Mesendoderm (in vitro differentiated cells): ENCODE measurements around the gene MTCH2.

Experiments used
- DNase-seq: peaks from one replicate; pipeline ENCODE4 v3.0.0; 2013
- H2AK5ac ChIP-seq: 2 replicates; pipeline ENCODE4 v1.6.1; 2013; ENCODE audit warnings: low read length, inconsistent platforms
- H2BK120ac ChIP-seq: 2 replicates; pipeline ENCODE4 v1.6.1; 2013; ENCODE audit warnings: low read depth, mild to moderate bottlenecking, low read length, moderate library complexity, mixed read lengths
- H2BK15ac ChIP-seq: replicated peaks from 2 replicates; pipeline ENCODE4 v1.6.1; 2013; ENCODE audit warnings: low read depth, mild to moderate bottlenecking, moderate library complexity
- H2BK5ac ChIP-seq: 2 replicates; pipeline ENCODE4 v1.6.1; 2013; ENCODE audit warnings: low read length, inconsistent platforms
- H3K18ac ChIP-seq: 2 replicates; pipeline ENCODE4 v1.6.1; 2013; ENCODE audit warnings: mild to moderate bottlenecking, low read length, mixed read lengths
- H3K23ac ChIP-seq: one replicate; pipeline ENCODE4 v1.6.1; 2013; ENCODE audit warnings: low read length
- H3K27ac ChIP-seq: 2 replicates; pipeline ENCODE4 v1.5.1; 2013; ENCODE audit warnings: low read depth, mild to moderate bottlenecking, inconsistent platforms, low read length, moderate library complexity
- H3K27me3 ChIP-seq: 2 replicates; pipeline ENCODE4 v1.6.1; 2013; ENCODE audit warnings: low read length, control low read depth, mild to moderate bottlenecking, inconsistent platforms; ENCODE audit not compliant: insufficient read depth, poor library complexity
- H3K36me3 ChIP-seq: 2 replicates; pipeline ENCODE4 v1.6.1; 2013; ENCODE audit warnings: low read length, inconsistent platforms; ENCODE audit not compliant: control insufficient read depth, insufficient read depth
- H3K4ac ChIP-seq: one replicate; pipeline ENCODE4 v1.6.1; 2013; ENCODE audit warnings: low read depth, mild to moderate bottlenecking, low read length, moderate library complexity
- H3K4me1 ChIP-seq: 2 replicates; pipeline ENCODE4 v1.6.1; 2013; ENCODE audit warnings: low read depth, low read length, inconsistent platforms; ENCODE audit not compliant: control insufficient read depth
- H3K4me2 ChIP-seq: 2 replicates; pipeline ENCODE4 v1.6.1; 2013; ENCODE audit warnings: low read length
- H3K4me3 ChIP-seq: 2 replicates; pipeline ENCODE4 v1.5.1; 2013; ENCODE audit warnings: mild to moderate bottlenecking, low read length
- H3K56ac ChIP-seq: one replicate; pipeline ENCODE4 v1.6.1; 2013; ENCODE audit warnings: low read length
- H3K79me1 ChIP-seq: 2 replicates; pipeline ENCODE4 v1.6.1; 2013; ENCODE audit warnings: low read length, inconsistent platforms
- H3K79me2 ChIP-seq: 2 replicates; pipeline ENCODE4 v1.6.1; 2013; ENCODE audit warnings: mild to moderate bottlenecking, low read length; ENCODE audit not compliant: control insufficient read depth, insufficient read depth
- H3K9ac ChIP-seq: 2 replicates; pipeline ENCODE4 v1.6.1; 2013; ENCODE audit warnings: low read length, inconsistent platforms
- H4K5ac ChIP-seq: one replicate; pipeline ENCODE4 v1.6.1; 2013; ENCODE audit warnings: low read length
- H4K8ac ChIP-seq: one replicate; pipeline ENCODE4 v1.6.1; 2013; ENCODE audit warnings: low read depth, mild to moderate bottlenecking, control low read depth, low read length, moderate library complexity
- WGBS: extraction: QIAGEN DNeasy Blood & Tissue Kit; methylation state at CpG from one replicate; pipeline ENCODE4 v1.1.7; 2013; ENCODE audit warnings: low lambda C conversion rate, missing lambda C conversion rate; ENCODE audit not compliant: insufficient coverage; ENCODE audit errors: extremely low coverage; 5-methylcytosine and 5-hydroxymethylcytosine counted together

Gene MTCH2

GRCh38 chr11:47603295-47603694 is 39.1 kb downstream of the MTCH2 start:
- H3K27ac ChIP-seq = no peak overlapping the region
- H3K4me2 ChIP-seq = no peak overlapping the region
- H3K18ac ChIP-seq = no peak overlapping the region
- no peak overlapping the region for H2BK15ac ChIP-seq
- no peak overlapping the region for H4K8ac ChIP-seq
- no peaks in the 10 kb centered on the region for H3K27me3 ChIP-seq
- H3K4me3 ChIP-seq = no peak overlapping the region
- no peak overlapping the region for H2BK120ac ChIP-seq
- H3K36me3 ChIP-seq = no peaks in the 10 kb centered on the region
- no CpG with 5 or more reads among the region's 4 CpGs for WGBS
- H2BK5ac ChIP-seq = no peak overlapping the region
- DNase-seq = no peak
- no peaks in the 10 kb centered on the region for H3K4me1 ChIP-seq
- no peak overlapping the region for H4K5ac ChIP-seq
- no peak overlapping the region for H2AK5ac ChIP-seq
- H3K79me1 ChIP-seq = no peaks in the 10 kb centered on the region
- H3K4ac ChIP-seq = no peak overlapping the region
- no peak overlapping the region for H3K9ac ChIP-seq
- H3K56ac ChIP-seq = no peak overlapping the region
- H3K23ac ChIP-seq = no peak overlapping the region
- no peaks in the 10 kb centered on the region for H3K79me2 ChIP-seq

GRCh38 chr11:47599902-47600301 is 42.5 kb downstream of the MTCH2 start:
- no peak overlapping the region for H2BK5ac ChIP-seq
- H3K27me3 ChIP-seq = no peaks in the 10 kb centered on the region
- no peak overlapping the region for H4K8ac ChIP-seq
- no peaks in the 10 kb centered on the region for H3K79me2 ChIP-seq
- H3K4me1 ChIP-seq = no peaks in the 10 kb centered on the region
- no CpG with 5 or more reads among the region's 4 CpGs for WGBS
- no peak overlapping the region for H3K4me2 ChIP-seq
- H3K36me3 ChIP-seq = no peaks in the 10 kb centered on the region
- H4K5ac ChIP-seq = no peak overlapping the region
- H2BK120ac ChIP-seq = no peak overlapping the region
- no peak for DNase-seq
- no peak overlapping the region for H2AK5ac ChIP-seq
- no peak overlapping the region for H3K18ac ChIP-seq
- H3K79me1 ChIP-seq = no peaks in the 10 kb centered on the region
- H3K4me3 ChIP-seq = no peak overlapping the region
- no peak overlapping the region for H3K23ac ChIP-seq
- H3K56ac ChIP-seq = no peak overlapping the region
- H2BK15ac ChIP-seq = no peak overlapping the region
- no peak overlapping the region for H3K9ac ChIP-seq
- H3K4ac ChIP-seq = no peak overlapping the region
- H3K27ac ChIP-seq = no peak overlapping the region

GRCh38 chr11:47595967-47596366 is 46.4 kb downstream of the MTCH2 start:
- H3K56ac ChIP-seq = no peak overlapping the region
- no peaks in the 10 kb centered on the region for H3K36me3 ChIP-seq
- H3K4me2 ChIP-seq = no peak overlapping the region
- H3K9ac ChIP-seq = no peak overlapping the region
- no peak overlapping the region for H3K27ac ChIP-seq
- no peaks in the 10 kb centered on the region for H3K79me2 ChIP-seq
- no peak overlapping the region for H2BK120ac ChIP-seq
- H3K79me1 ChIP-seq = no peaks in the 10 kb centered on the region
- H3K23ac ChIP-seq = no peak overlapping the region
- peaks cover 16% of the 10 kb centered on the region for H3K27me3 ChIP-seq
- H2BK15ac ChIP-seq = no peak overlapping the region
- no peak for DNase-seq
- H3K18ac ChIP-seq = no peak overlapping the region
- H2BK5ac ChIP-seq = no peak overlapping the region
- no peak overlapping the region for H4K8ac ChIP-seq
- H3K4me1 ChIP-seq = peaks cover 2% of the 10 kb centered on the region
- no peak overlapping the region for H3K4ac ChIP-seq
- no CpG with 5 or more reads among the region's 1 CpG for WGBS
- no peak overlapping the region for H4K5ac ChIP-seq
- H2AK5ac ChIP-seq = no peak overlapping the region
- H3K4me3 ChIP-seq = no peak overlapping the region

GRCh38 chr11:47595029-47595428 is 47.3 kb downstream of the MTCH2 start:
- Histone ChIP-seq H4K8ac (no peak overlapping the region), H2BK5ac (no peak overlapping the region), H2BK15ac (no peak overlapping the region), H3K4me2 (no peak overlapping the region), H3K79me1 (no peaks in the 10 kb centered on the region), H3K27me3 (peaks cover 16% of the 10 kb centered on the region), H2BK120ac (no peak overlapping the region), H2AK5ac (no peak overlapping the region), H3K27ac (no peak overlapping the region), H3K9ac (no peak overlapping the region), H3K36me3 (no peaks in the 10 kb centered on the region), H3K56ac (no peak overlapping the region), H4K5ac (no peak overlapping the region), H3K4ac (no peak overlapping the region), H3K23ac (no peak overlapping the region), H3K79me2 (no peaks in the 10 kb centered on the region), H3K4me1 (peaks cover 2% of the 10 kb centered on the region), H3K4me3 (no peak overlapping the region), H3K18ac (no peak overlapping the region)
- DNase-seq = no peak
- WGBS = no CpG with 5 or more reads among the region's 7 CpGs

GRCh38 chr11:47593934-47594855 is 48.2 kb downstream of the MTCH2 start, which contains the start of gene C1QTNF4:
C1QTNF4 (minus strand) TSS chr11:47594411; CDS start chr11:47590810, 3,601 bp downstream.
- peaks cover 16% of the 10 kb centered on the region for H3K27me3 ChIP-seq
- H3K4me2 ChIP-seq = peak within 1 kb of the TSS; percentile 96
- H3K79me2 ChIP-seq = no peaks in the 10 kb centered on the region
- H3K56ac ChIP-seq = peak within 1 kb of the TSS; percentile 83
- DNase-seq = no peak
- no peak within 1 kb of the TSS for H2BK15ac ChIP-seq
- no peaks in the 10 kb centered on the region for H3K36me3 ChIP-seq
- H4K5ac ChIP-seq = no peak within 1 kb of the TSS
- no peak within 1 kb of the TSS for H2BK120ac ChIP-seq
- H2BK5ac ChIP-seq = no peak within 1 kb of the TSS
- peaks cover 2% of the 10 kb centered on the region for H3K4me1 ChIP-seq
- H3K4ac ChIP-seq = no peak within 1 kb of the TSS
- H3K18ac ChIP-seq = peak within 1 kb of the TSS; percentile 53
- no peaks in the 10 kb centered on the region for H3K79me1 ChIP-seq
- no peak within 1 kb of the TSS for H3K23ac ChIP-seq
- no peak within 1 kb of the TSS for H3K27ac ChIP-seq
- peak within 1 kb of the TSS; percentile 43 for H3K4me3 ChIP-seq
- WGBS = no CpG with 5 or more reads among the region's 48 CpGs
- H2AK5ac ChIP-seq = no peak within 1 kb of the TSS
- peak within 1 kb of the TSS; percentile 69 for H3K9ac ChIP-seq
- no peak within 1 kb of the TSS for H4K8ac ChIP-seq
